K562 (cell line): ENCODE measurements around the gene ALDH1A3. TPM values are rescaled to one million over a fixed set of nuclear protein-coding genes. Genes with fewer than 3 reads are reported as not detected.

Experiments used
- ATAC-seq: fragments of 200-7000 bp; cut with Tn5 transposase; 3 replicates; pipeline ENCODE4 v1.9.1; 2020; ENCODE audit warnings: moderate library complexity
- BruUV-seq: library from RNA; stranded (reverse); fragments of 400-500 nt; replicated peaks from 2 replicates; lab custom pipeline; 2021; lab: Mats Ljungman, UMichigan
- CTCF ChIA-PET: fragments of 300-600 bp; formaldehyde crosslinking; extraction: SDS; loops from one replicate; lab custom pipeline; 2021; ENCODE audit warnings: low intra/inter-chr PET ratio; lab: Yijun Ruan, JAX
- POLR2A ChIA-PET: fragments of 300-600, 350-650 bp; sonication (Branson Sonifier 250); formaldehyde crosslinking; extraction: SDS; loops from one replicate; lab custom pipeline; 2021; ENCODE audit warnings: antibody characterized with exemption, inconsistent platforms; lab: Yijun Ruan, JAX
- DNase-seq, 4 experiments: peaks; one replicate each; pipeline versions ENCODE4 v3.0.0 to v3.0.0-alpha.2; 2011 to 2018; ENCODE audit warnings: low spot score in 3 of 4, mixed read lengths in 3 of 4; ENCODE audit errors: extremely low read depth in 1 of 4
- FAIRE-seq: peaks from 2 replicates; lab custom pipeline; 2011; peaks lifted over from hg19 to GRCh38; lab: Jason Lieb, UNC
- H2AFZ ChIP-seq: 2 replicates; pipeline ENCODE4 v1.6.0; 2011; ENCODE audit warnings: low read depth, low read length, control low read depth, inconsistent platforms
- H3K27ac ChIP-seq: fragments of 200-600 bp; 3 replicates; pipeline ENCODE4 v1.8.0; 2011; ENCODE audit warnings: low read depth, mild to moderate bottlenecking, control low read depth, inconsistent platforms, low read length, moderate library complexity, mixed read lengths; ENCODE audit errors: extremely low read depth
- H3K27me3 ChIP-seq, 2 experiments: fragments of 300-600 bp in 1 of 2; 2 replicates in 1 of 2; 3 replicates in 1 of 2; pipeline versions ENCODE4 v1.6.0 to v1.8.0; 2011; ENCODE audit warnings: inconsistent platforms in 2 of 2, low read length in 2 of 2, mild to moderate bottlenecking in 1 of 2, mixed read lengths in 1 of 2, moderate library complexity in 1 of 2; ENCODE audit not compliant: control insufficient read depth in 2 of 2, insufficient read depth in 2 of 2
- H3K36me3 ChIP-seq: fragments of 300-600 bp; 3 replicates; pipeline ENCODE4 v1.8.0; 2011; ENCODE audit warnings: mild to moderate bottlenecking, low read length, inconsistent platforms; ENCODE audit not compliant: control insufficient read depth, insufficient read depth
- H3K4me1 ChIP-seq, 2 experiments: fragments of 200-600 bp in 1 of 2; replicated peaks in 1 of 2; 2 replicates in 1 of 2; 3 replicates in 1 of 2; pipeline versions ENCODE4 v1.5.1 to v1.8.0; 2011; ENCODE audit warnings: inconsistent platforms in 2 of 2, low read length in 2 of 2, mild to moderate bottlenecking in 1 of 2, mixed read lengths in 1 of 2, moderate library complexity in 1 of 2; ENCODE audit not compliant: control insufficient read depth in 2 of 2, insufficient read depth in 2 of 2
- H3K4me2 ChIP-seq: 2 replicates; pipeline ENCODE4 v1.6.1; 2011; ENCODE audit warnings: low read length, control low read depth, inconsistent platforms, mixed read lengths; ENCODE audit not compliant: insufficient read depth
- H3K4me3 ChIP-seq: fragments of 200-600 bp; sonication (generic), shearing (Covaris generic); 2 replicates; pipeline ENCODE4 v1.5.1; 2016; ENCODE audit warnings: control low read depth, inconsistent platforms
- H3K79me2 ChIP-seq: fragments of 200-600 bp; 3 replicates; pipeline ENCODE4 v1.8.0; 2011; ENCODE audit warnings: low read length, inconsistent platforms; ENCODE audit not compliant: control insufficient read depth, insufficient read depth
- H3K9ac ChIP-seq, 2 experiments: 2 replicates each; pipeline versions ENCODE4 v1.6.0 to v1.6.1; 2011; ENCODE audit warnings: low read depth in 2 of 2, low read length in 2 of 2, control low read depth in 1 of 2, inconsistent platforms in 1 of 2, mild to moderate bottlenecking in 1 of 2, mixed read lengths in 1 of 2; ENCODE audit not compliant: insufficient read depth in 1 of 2
- H3K9me1 ChIP-seq: one replicate; pipeline ENCODE4 v1.6.0; 2011; ENCODE audit warnings: inconsistent platforms, mild to moderate bottlenecking, low read length, moderate library complexity; ENCODE audit not compliant: control insufficient read depth, insufficient read depth
- H3K9me3 ChIP-seq: replicated peaks from 2 replicates; pipeline ENCODE4 v1.5.1; 2011; ENCODE audit warnings: low read depth, low read length, inconsistent platforms; ENCODE audit not compliant: control insufficient read depth, insufficient read depth
- H4K20me1 ChIP-seq: replicated peaks from 2 replicates; pipeline ENCODE4 v1.6.1; 2011; ENCODE audit warnings: low read length, inconsistent platforms, mixed read lengths; ENCODE audit not compliant: control insufficient read depth, insufficient read depth
- ARID2 ChIP-seq: fragments of 450-650 bp; IDR thresholded peaks from 2 replicates; pipeline ENCODE4 v1.6.1; 2017; ENCODE audit warnings: antibody characterized with exemption, mild to moderate bottlenecking
- CBFA2T3 ChIP-seq: fragments of 450-650 bp; IDR thresholded peaks from 2 replicates; pipeline ENCODE4 v1.6.1; 2017
- KDM1A ChIP-seq, 2 experiments: fragments of 450-650 bp; IDR thresholded peaks; 2 replicates each; pipeline ENCODE4 v1.6.1; 2016; ENCODE audit warnings: mild to moderate bottlenecking in 2 of 2
- MAZ ChIP-seq, 2 experiments: fragments of 450-650 bp in 1 of 2; sonication (generic) in 1 of 2; formaldehyde crosslinking; IDR thresholded peaks in 1 of 2; conservative IDR thresholded peaks in 1 of 2; 2 replicates each; pipeline versions ENCODE4 v1.4.0 to v1.5.0; 2020; ENCODE audit warnings: mild to moderate bottlenecking in 1 of 2, missing genetic modification reagents in 1 of 2
- NELFE ChIP-seq: IDR thresholded peaks from 2 replicates; pipeline ENCODE4 v1.6.1; 2011; ENCODE audit warnings: mild to moderate bottlenecking; ENCODE audit not compliant: insufficient read depth, insufficient read length
- PCBP2 ChIP-seq: fragments of 200-400 bp; formaldehyde crosslinking; IDR thresholded peaks from 2 replicates; pipeline ENCODE4 v1.6.1; 2018; ENCODE audit warnings: low read length, low read depth, mild to moderate bottlenecking, moderate library complexity; ENCODE audit not compliant: poor library complexity, severe bottlenecking
- PML ChIP-seq: IDR thresholded peaks from 2 replicates; pipeline ENCODE4 v1.6.1; 2012; ENCODE audit warnings: low read length, inconsistent platforms
- POLR2H ChIP-seq: IDR thresholded peaks from 2 replicates; pipeline ENCODE4 v1.6.1; 2016; ENCODE audit warnings: missing genetic modification characterization, low read depth, mild to moderate bottlenecking, control low read depth, missing compliant biosample characterization, moderate library complexity
- XRCC3 ChIP-seq: fragments of 450-650 bp; IDR thresholded peaks from 2 replicates; pipeline ENCODE4 v1.6.1; 2017; ENCODE audit warnings: mild to moderate bottlenecking, moderate library complexity
- ZC3H4 ChIP-seq: sonication (generic); formaldehyde crosslinking; IDR thresholded peaks from 2 replicates; pipeline ENCODE4 v1.9.0; 2021; ENCODE audit warnings: missing genetic modification reagents, borderline replicate concordance
- ZNF146 ChIP-seq: IDR thresholded peaks from one replicate; pipeline ENCODE4 v1.6.1; 2018; ENCODE audit warnings: missing compliant biosample characterization; ENCODE audit not compliant: unreplicated experiment
- ZNF263 ChIP-seq: sonication (generic); formaldehyde crosslinking; IDR thresholded peaks from 2 replicates; pipeline ENCODE4 v1.8.0; 2022; ENCODE audit warnings: mild to moderate bottlenecking, missing genetic modification reagents, borderline replicate concordance
- ZNF41 ChIP-seq: fragments of 250-450 bp; sonication (Bioruptor Pico); conservative IDR thresholded peaks from 2 replicates; pipeline ENCODE4 v1.4.0; 2020; ENCODE audit warnings: mild to moderate bottlenecking
- ZNF766 ChIP-seq: fragments of 200-800 bp; sonication (Bioruptor generic); conservative IDR thresholded peaks from 2 replicates; pipeline ENCODE4 v1.6.1; 2016; ENCODE audit warnings: missing genetic modification characterization, missing compliant biosample characterization
- WGBS: fragments of 100-300 bp; shearing (Covaris generic); methylation state at CpG from one replicate; pipeline ENCODE4 v1.1.6; 2016; ENCODE audit warnings: low coverage, mixed read lengths; ENCODE audit not compliant: insufficient coverage; ENCODE audit errors: missing lambda C conversion rate; 5-methylcytosine and 5-hydroxymethylcytosine counted together
- in situ Hi-C: fragments of 300-500 bp; cut with MboI; formaldehyde crosslinking; loops from 4 replicates; pipeline ENCODE4 v1.15.0; 2018; ENCODE audit warnings: inconsistent platforms, mixed read lengths
- intact Hi-C: fragments of 100-400 bp; cut with micrococcal nuclease; formaldehyde crosslinking; loops from 2 replicates; pipeline ENCODE4 v1.14.2; 2022
- polyA plus RNA-seq, 8 experiments: library from polyadenylated mRNA; depleted of rRNA in 4 of 8; stranded (reverse) in 5 of 8; unstranded in 3 of 8; fragments of >200 nt; fragmentation: Nextera tagmentation in 2 of 8; fragmentation: Illumina TruSeq in 1 of 8; extraction: Ambion mirVana in 2 of 8; extraction: Trizol in 1 of 8; gene quantifications; 2 replicates each; pipeline versions ENCODE4 v1.2.1 to v1.2.3, GENCODE V29; 2011 to 2014; ENCODE audit warnings: inconsistent platforms in 1 of 8, missing spikeins in 1 of 8
- total RNA-seq, 7 experiments: library from RNA; depleted of rRNA in 6 of 7; stranded (reverse); fragments of >200 nt in 6 of 7; fragmentation: Illumina TruSeq in 2 of 7; extraction: Trizol in 2 of 7; gene quantifications; 2 replicates each; pipeline versions ENCODE4 v1.2.1 to v1.2.3, GENCODE V29; 2011 to 2021; ENCODE audit warnings: low replicate concordance in 1 of 7
- TF ChIP-seq, protein P1 (sequence below): fragments of 450-650 bp; formaldehyde crosslinking; IDR thresholded peaks from 2 replicates; pipeline ENCODE4 v1.4.0; 2022; ENCODE audit warnings: missing genetic modification characterization

Gene ALDH1A3
- total and polyA plus RNA-seq, 9 of the 15 experiments (the other 6 are each of a cell fraction or from before 2014, with no cell fraction given), result 0.38 TPM; not detected in 8

DNA sequence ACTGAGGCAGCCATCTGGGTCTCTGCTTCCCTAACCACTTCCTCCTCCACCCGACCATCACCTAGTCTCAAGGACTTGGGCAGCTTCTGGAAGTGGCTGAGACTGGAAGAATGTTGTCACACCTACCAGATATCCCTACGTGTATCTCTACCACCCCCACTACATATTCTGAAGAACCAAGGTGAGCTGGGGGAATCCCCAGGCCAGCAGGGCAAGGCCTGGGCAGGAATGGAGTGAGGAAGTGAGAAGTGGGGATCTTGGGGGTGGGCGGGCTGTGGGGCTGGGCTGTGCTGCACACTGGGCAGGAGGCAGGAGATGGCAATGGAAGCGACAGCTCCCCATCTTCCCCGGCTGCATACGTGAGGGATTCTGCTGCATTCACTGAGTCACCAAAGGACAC, 17.5 kb upstream of the ALDH1A3 start:
- Histone ChIP-seq H3K9ac (no peak overlapping the region), H3K27ac (no peak overlapping the region), H3K4me2 (no peak overlapping the region), H3K36me3 (no peaks in the 10 kb centered on the region), H2AFZ (no peak overlapping the region), H3K27me3 (peaks cover 9 to 47% of the 10 kb centered on the region in 2 experiments; a peak in 3 of 5 replicates), H3K9me3 (no peaks in the 10 kb centered on the region), H3K4me1 (no peaks in the 10 kb centered on the region; a peak in 1 of 5 replicates), H3K4me3 (no peak overlapping the region), H3K9me1 (no peaks in the 10 kb centered on the region), H3K79me2 (no peaks in the 10 kb centered on the region), H4K20me1 (no peaks in the 10 kb centered on the region)
- in situ Hi-C loops (no loop called here), intact Hi-C loops (no loop called here)
- FAIRE-seq, result no peak
- 3% methylated on average over 6 of the region's 6 CpGs for WGBS
- ChIA-PET POLR2A (no interaction called here), CTCF (no interaction called here)
- BruUV-seq, result no TSS peak
- DNase-seq, result no peak
- ATAC-seq, result no peak
- TF ChIP-seq, protein P1, sequence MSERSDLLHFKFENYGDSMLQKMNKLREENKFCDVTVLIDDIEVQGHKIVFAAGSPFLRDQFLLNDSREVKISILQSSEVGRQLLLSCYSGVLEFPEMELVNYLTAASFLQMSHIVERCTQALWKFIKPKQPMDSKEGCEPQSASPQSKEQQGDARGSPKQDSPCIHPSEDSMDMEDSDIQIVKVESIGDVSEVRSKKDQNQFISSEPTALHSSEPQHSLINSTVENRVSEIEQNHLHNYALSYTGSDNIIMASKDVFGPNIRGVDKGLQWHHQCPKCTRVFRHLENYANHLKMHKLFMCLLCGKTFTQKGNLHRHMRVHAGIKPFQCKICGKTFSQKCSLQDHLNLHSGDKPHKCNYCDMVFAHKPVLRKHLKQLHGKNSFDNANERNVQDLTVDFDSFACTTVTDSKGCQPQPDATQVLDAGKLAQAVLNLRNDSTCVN, result no peak
- TF ChIP-seq ZNF41 (no peak), POLR2H (tag) (no peak), ZNF766 (CRISPR knock-in tag) (no peak), PCBP2 (no peak), ZNF263 (CRISPR knock-in tag) (no peak), KDM1A (IDR thresholded peaks at IDR 0.05) (no peak), ZNF146 (CRISPR knock-in tag) (no peak), ZC3H4 (CRISPR knock-in tag) (no peak), ARID2 (no peak), XRCC3 (no peak), PML (no peak), MAZ (CRISPR knock-in tag; conservative IDR thresholded peaks at IDR 0.05 in 1 of 2, IDR thresholded peaks at IDR 0.05 in 1 of 2) (no peak), CBFA2T3 (no peak), NELFE (no peak)
